Measurements from ENCODE around the gene PLA2G1B. TPM values are rescaled to one million over a fixed set of nuclear protein-coding genes. Genes with fewer than 3 reads are reported as not detected.

The PLA2G1B gene
- polyA plus RNA-seq, 4 donors, result 0.53 to 19.9 (median 5.2) TPM

GRCh38 chr12:120283318-120283717, 44.3 kb downstream of the PLA2G1B start:
- Histone ChIP-seq H3K4me3 (ENCODE audit: low read depth in 1 of 3, low read length in 3 of 3) (no peak overlapping the region), H3K9me3 (ENCODE audit: control insufficient read depth in 2 of 2, insufficient read depth in 1 of 2, low read depth in 1 of 2, low read length in 1 of 2) (peaks cover 0 to 11% of the 10 kb centered on the region in 2 donors), H3K27me3 (ENCODE audit: control insufficient read depth in 3 of 3, insufficient read depth in 3 of 3, low read length in 3 of 3) (no peaks in the 10 kb centered on the region), H3K27ac (ENCODE audit: low read depth in 1 of 3, low read length in 2 of 3) (no peak overlapping the region), H3K4me1 (ENCODE audit: control insufficient read depth in 3 of 3, insufficient read depth in 2 of 3, low read depth in 1 of 3, low read length in 2 of 3) (peaks cover 0 to 3% (median 0%) of the 10 kb centered on the region in 3 donors), H3K36me3 (ENCODE audit: control insufficient read depth in 3 of 3, insufficient read depth in 2 of 3, low read depth in 1 of 3, low read length in 3 of 3) (no peaks in the 10 kb centered on the region)
- 59 to 73% (median 68%) methylated on average over 7 of the region's 7 CpGs for WGBS, 3 donors
- no peak for FAIRE-seq
- DNase-seq, result no peak

GRCh38 chr12:120278137-120279069, 49.2 kb downstream of the PLA2G1B start:
- 93 to 96% (median 95%) methylated on average over 45 to 56 of the region's 57 CpGs for WGBS, 3 donors
- Histone ChIP-seq H3K4me1 (ENCODE audit: control insufficient read depth in 3 of 3, insufficient read depth in 2 of 3, low read depth in 1 of 3, low read length in 2 of 3) (peaks cover 0 to 2% (median 0%) of the 10 kb centered on the region in 3 donors), H3K9me3 (ENCODE audit: control insufficient read depth in 2 of 2, insufficient read depth in 1 of 2, low read depth in 1 of 2, low read length in 1 of 2) (peaks cover 0 to 16% of the 10 kb centered on the region in 2 donors), H3K4me3 (ENCODE audit: low read depth in 1 of 3, low read length in 3 of 3) (no peak overlapping the region), H3K27me3 (ENCODE audit: control insufficient read depth in 3 of 3, insufficient read depth in 3 of 3, low read length in 3 of 3) (no peaks in the 10 kb centered on the region), H3K36me3 (ENCODE audit: control insufficient read depth in 3 of 3, insufficient read depth in 2 of 3, low read depth in 1 of 3, low read length in 3 of 3) (no peaks in the 10 kb centered on the region), H3K27ac (ENCODE audit: low read depth in 1 of 3, low read length in 2 of 3) (no peak overlapping the region)
- no peak for DNase-seq
- no peak for FAIRE-seq

- no peak for DNase-seq
- no peaks in the 10 kb centered on the region for H3K27me3 ChIP-seq (ENCODE audit: control insufficient read depth in 3 of 3, insufficient read depth in 3 of 3, low read length in 3 of 3)
- 92 to 95% (median 95%) methylated on average over 6 of the region's 6 CpGs for WGBS, 3 donors
- peak overlapping the region in 1 of 3 donors; percentile 38 for H3K27ac ChIP-seq (ENCODE audit: low read depth in 1 of 3, low read length in 2 of 3)
- H3K4me1 ChIP-seq (ENCODE audit: control insufficient read depth in 3 of 3, insufficient read depth in 2 of 3, low read depth in 1 of 3, low read length in 2 of 3), result no peaks in the 10 kb centered on the region
- peaks cover 0 to 16% of the 10 kb centered on the region in 2 donors for H3K9me3 ChIP-seq (ENCODE audit: control insufficient read depth in 2 of 2, insufficient read depth in 1 of 2, low read depth in 1 of 2, low read length in 1 of 2)
- no peaks in the 10 kb centered on the region for H3K36me3 ChIP-seq (ENCODE audit: control insufficient read depth in 3 of 3, insufficient read depth in 2 of 3, low read depth in 1 of 3, low read length in 3 of 3)
- no peak overlapping the region for H3K4me3 ChIP-seq (ENCODE audit: low read depth in 1 of 3, low read length in 3 of 3)
- FAIRE-seq, result no peak
Measured at GRCh38 chr12:120276734-120277133, 50.8 kb downstream of the PLA2G1B start.

Other genes with a start within 250 kb of the PLA2G1B start
- 10 to 100 TPM; 21.5 to 31.9 (median 24.4) TPM for gene RAB35, start 211.0 kb downstream of the PLA2G1B start, polyA plus RNA-seq
- gene GCN1, start 133.1 kb downstream of the PLA2G1B start, polyA plus RNA-seq, result 10 to 100 TPM; 12.3 to 47.9 (median 21.0) TPM
- 1,000 to 10,000 TPM; 2,529 to 5,599 (median 3,641) TPM for gene RPLP0, start 126.7 kb downstream of the PLA2G1B start, polyA plus RNA-seq
- 100 to 1,000 TPM in 3 of 4 donors, 10 to 100 TPM in 1; 79.3 to 132 (median 115) TPM for gene PXN, start 62.0 kb downstream of the PLA2G1B start, polyA plus RNA-seq
- gene RNU4-2, start 35.9 kb downstream of the PLA2G1B start, polyA plus RNA-seq, result not detected
- gene RNU4-1, start 34.5 kb downstream of the PLA2G1B start, polyA plus RNA-seq, result not detected
- gene SIRT4, start 25.5 kb downstream of the PLA2G1B start, polyA plus RNA-seq, result 1 to 10 TPM; 1.4 to 8.1 (median 2.5) TPM
- gene MSI1, start 41.4 kb upstream of the PLA2G1B start, polyA plus RNA-seq, result 10 to 100 TPM in 1 of 4 donors, 1 to 10 TPM in 1, under 1 TPM in 2; 0.54 to 10.8 (median 3.5) TPM
- gene COX6A1, start 110.3 kb upstream of the PLA2G1B start, polyA plus RNA-seq, result 1,000 to 10,000 TPM in 3 of 4 donors, 100 to 1,000 TPM in 1; 389 to 1,784 (median 1,396) TPM
- gene TRIAP1, start 118.6 kb upstream of the PLA2G1B start, polyA plus RNA-seq, result 10 to 100 TPM; 29.5 to 36.6 (median 34.3) TPM
- 10 to 100 TPM; 13.8 to 33.6 (median 18.2) TPM for gene GATC, start 118.7 kb upstream of the PLA2G1B start, polyA plus RNA-seq
- gene SRSF9, start 142.0 kb upstream of the PLA2G1B start, polyA plus RNA-seq, result 100 to 1,000 TPM in 3 of 4 donors, 10 to 100 TPM in 1; 96.6 to 139 (median 123) TPM
- gene DYNLL1, start 168.3 kb upstream of the PLA2G1B start, polyA plus RNA-seq, result 100 to 1,000 TPM; 312 to 554 (median 387) TPM
- 10 to 100 TPM; 33.2 to 50.8 (median 41.4) TPM for gene COQ5, start 201.4 kb upstream of the PLA2G1B start, polyA plus RNA-seq
- gene RNF10, start 206.6 kb upstream of the PLA2G1B start, polyA plus RNA-seq, result 100 to 1,000 TPM in 3 of 4 donors, 10 to 100 TPM in 1; 76.8 to 261 (median 130) TPM